Esophagus muscularis mucosa (tissue), 4 donors: Measurements from ENCODE around the gene SH3RF3. TPM values are rescaled to one million over a fixed set of nuclear protein-coding genes. Genes with fewer than 3 reads are reported as not detected.

Experiments used
- DNase-seq: peaks from one replicate; pipeline ENCODE4 v3.0.0-alpha.2; 2017; ENCODE audit errors: extremely low spot score
- H3K27ac ChIP-seq, 4 donors: fragments of 200-600 bp; sonication (generic); replicated peaks in 1 of 4; 1 replicate in 3 of 4; 2 replicates in 1 of 4; pipeline ENCODE4 v1.5.1; 2016 to 2019; ENCODE audit warnings: mild to moderate bottlenecking in 1 of 4
- H3K27me3 ChIP-seq, 4 donors: fragments of 200-600 bp; sonication (generic); one replicate each; pipeline versions ENCODE4 v1.5.1 to v1.6.0; 2016 to 2019
- H3K36me3 ChIP-seq, 4 donors: fragments of 200-600 bp; sonication (generic); one replicate each; pipeline ENCODE4 v1.5.1; 2016 to 2019
- H3K4me1 ChIP-seq, 4 donors: fragments of 200-600 bp; sonication (generic); one replicate each; pipeline ENCODE4 v1.5.1; 2016 to 2019
- H3K4me3 ChIP-seq, 4 donors: fragments of 200-600 bp; sonication (generic); 1 replicate in 2 of 4; 2 replicates in 2 of 4; pipeline ENCODE4 v1.5.1; 2016 to 2019; ENCODE audit warnings: mild to moderate bottlenecking in 4 of 4, moderate library complexity in 1 of 4
- H3K9me3 ChIP-seq, 4 donors: fragments of 200-600 bp; sonication (generic); 1 replicate in 3 of 4; 2 replicates in 1 of 4; pipeline ENCODE4 v1.5.1; 2016 to 2019
- CTCF ChIP-seq, 3 experiments: fragments of 200-600 bp in 2 of 3; fragments of 450-650 bp in 1 of 3; sonication (generic) in 2 of 3; IDR thresholded peaks; one replicate each; pipeline ENCODE4 v1.5.1; 2017 to 2019; ENCODE audit warnings: antibody characterized with exemption in 3 of 3, mild to moderate bottlenecking in 2 of 3, moderate library complexity in 1 of 3
- EP300 ChIP-seq: sonication (generic); formaldehyde crosslinking; IDR thresholded peaks from one replicate; pipeline ENCODE4 v1.6.1; 2017; ENCODE audit warnings: antibody characterized with exemption
- POLR2A ChIP-seq: fragments of 450-650 bp; IDR thresholded peaks from one replicate; pipeline ENCODE4 v1.6.1; 2017; ENCODE audit warnings: antibody characterized with exemption, moderate library complexity, mild to moderate bottlenecking, low read depth
- POLR2AphosphoS5 ChIP-seq, 2 donors: sonication (generic); formaldehyde crosslinking; IDR thresholded peaks; one replicate each; pipeline ENCODE4 v1.6.1; 2017; ENCODE audit warnings: antibody characterized with exemption in 2 of 2
- WGBS: methylation state at CpG from one replicate; pipeline ENCODE4 v1.1.5; 2018; 5-methylcytosine and 5-hydroxymethylcytosine counted together
- intact Hi-C: fragments of 100-400 bp; cut with DNase I; formaldehyde crosslinking; loops from one replicate; pipeline ENCODE4 v1.15.1; 2023
- total RNA-seq, 4 donors: library from RNA; depleted of rRNA; stranded (reverse); fragments of >200 nt; gene quantifications; one replicate each; pipeline versions ENCODE4 v1.1.0 to v1.2.1, GENCODE V29; 2016

The SH3RF3 gene
- total RNA-seq, 4 donors from 2014 or later = 6.3 to 17.5 (median 11.3) TPM

GRCh38 chr2:109526442-109526970 is 397.5 kb downstream of the SH3RF3 start:
- Histone ChIP-seq H3K9me3 (no peaks in the 10 kb centered on the region), H3K27me3 (peaks cover 0 to 21% (median 0%) of the 10 kb centered on the region in 4 donors), H3K4me3 (no peak overlapping the region), H3K4me1 (peaks cover 0 to 6% (median 3%) of the 10 kb centered on the region in 4 donors), H3K36me3 (no peaks in the 10 kb centered on the region), H3K27ac (no peak overlapping the region)
- TF ChIP-seq EP300 (no peak), POLR2A (no peak), CTCF (IDR thresholded peaks at IDR 0.05) (no peak), POLR2AphosphoS5 (IDR thresholded peaks at IDR 0.05) (no peak)
- intact Hi-C loops = no loop called here
- WGBS = 92% methylated on average over 10 of the region's 11 CpGs
- DNase-seq = no peak

- Histone ChIP-seq H3K27me3 (peaks cover 0 to 21% (median 0%) of the 10 kb centered on the region in 4 donors), H3K36me3 (no peaks in the 10 kb centered on the region), H3K4me3 (no peak overlapping the region), H3K9me3 (no peaks in the 10 kb centered on the region), H3K4me1 (peaks cover 0 to 6% (median 3%) of the 10 kb centered on the region in 4 donors), H3K27ac (no peak overlapping the region)
- WGBS = 89% methylated on average over 2 of the region's 6 CpGs
- TF ChIP-seq POLR2AphosphoS5 (IDR thresholded peaks at IDR 0.05) (no peak), POLR2A (no peak), CTCF (IDR thresholded peaks at IDR 0.05) (no peak), EP300 (no peak)
- no peak for DNase-seq
- intact Hi-C loops = no loop called here
These were observed 398.1 kb downstream of the SH3RF3 start for GRCh38 chr2:109527079-109527478.

- 93% methylated on average over 14 of the region's 16 CpGs for WGBS
- H3K27ac ChIP-seq = no peak overlapping the region
- peaks cover 0 to 6% (median 3%) of the 10 kb centered on the region in 4 donors for H3K4me1 ChIP-seq
- no peaks in the 10 kb centered on the region for H3K9me3 ChIP-seq
- TF ChIP-seq EP300 = no peak
- TF ChIP-seq CTCF (IDR thresholded peaks at IDR 0.05) = no peak
- no peak for TF ChIP-seq POLR2AphosphoS5 (IDR thresholded peaks at IDR 0.05)
- no peak for TF ChIP-seq POLR2A
- no peaks in the 10 kb centered on the region for H3K36me3 ChIP-seq
- intact Hi-C loops = no loop called here
- no peak overlapping the region for H3K4me3 ChIP-seq
- no peak for DNase-seq
- H3K27me3 ChIP-seq = peaks cover 0 to 21% (median 0%) of the 10 kb centered on the region in 4 donors
These were observed 399.1 kb downstream of the SH3RF3 start for GRCh38 chr2:109527846-109528705.

GRCh38 chr2:109528811-109529501 is 400.0 kb downstream of the SH3RF3 start:
- H3K4me3 ChIP-seq = no peak overlapping the region
- H3K4me1 ChIP-seq = peaks cover 0 to 6% (median 3%) of the 10 kb centered on the region in 4 donors
- no peak overlapping the region for H3K27ac ChIP-seq
- no peaks in the 10 kb centered on the region for H3K9me3 ChIP-seq
- no peaks in the 10 kb centered on the region for H3K36me3 ChIP-seq
- 86% methylated on average over 19 of the region's 21 CpGs for WGBS
- DNase-seq = no peak
- peaks cover 0 to 21% (median 0%) of the 10 kb centered on the region in 4 donors for H3K27me3 ChIP-seq
- TF ChIP-seq CTCF (IDR thresholded peaks at IDR 0.05) (no peak), POLR2A (no peak), POLR2AphosphoS5 (IDR thresholded peaks at IDR 0.05) (no peak), EP300 (no peak)
- intact Hi-C loops = no loop called here
